ENCODE results near the gene TRIAP1. TPM values are rescaled to one million over a fixed set of nuclear protein-coding genes. Genes with fewer than 3 reads are reported as not detected.
"Not testable (repeated sequence)": the region's sequence is repeated elsewhere in the genome, so short reads cannot be mapped to it uniquely, and the experiment has no call there.

Gene TRIAP1
- total RNA-seq, 3 donors from 2014 or later = 14.9 to 16.7 (median 16.3) TPM

DNA sequence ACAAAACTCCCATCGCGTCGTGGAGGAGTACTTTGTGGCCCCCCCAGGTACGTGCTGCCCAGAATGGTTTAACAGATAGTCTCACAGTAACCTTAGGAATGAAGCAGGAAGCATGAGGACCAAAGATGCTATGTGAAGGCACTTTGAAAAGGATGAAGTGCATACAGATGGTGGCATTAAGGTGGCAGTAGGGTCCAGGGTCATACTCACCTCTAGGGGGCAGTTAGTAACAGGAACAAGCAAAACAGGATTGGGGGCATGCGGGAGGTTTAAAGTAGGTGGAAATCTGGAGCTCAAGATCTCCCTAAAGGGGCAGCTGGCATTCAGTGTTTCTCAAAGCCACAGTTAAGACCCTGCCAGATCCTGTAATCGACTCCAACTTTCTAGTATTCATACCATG lies 10.9 kb upstream of the TRIAP1 start:
- no peaks in the 10 kb centered on the region for H3K9me3 ChIP-seq
- H3K4me1 ChIP-seq (ENCODE audit: low read depth) = no peaks in the 10 kb centered on the region
- no peak overlapping the region for H3K4me3 ChIP-seq
- TF ChIP-seq, protein P1, sequence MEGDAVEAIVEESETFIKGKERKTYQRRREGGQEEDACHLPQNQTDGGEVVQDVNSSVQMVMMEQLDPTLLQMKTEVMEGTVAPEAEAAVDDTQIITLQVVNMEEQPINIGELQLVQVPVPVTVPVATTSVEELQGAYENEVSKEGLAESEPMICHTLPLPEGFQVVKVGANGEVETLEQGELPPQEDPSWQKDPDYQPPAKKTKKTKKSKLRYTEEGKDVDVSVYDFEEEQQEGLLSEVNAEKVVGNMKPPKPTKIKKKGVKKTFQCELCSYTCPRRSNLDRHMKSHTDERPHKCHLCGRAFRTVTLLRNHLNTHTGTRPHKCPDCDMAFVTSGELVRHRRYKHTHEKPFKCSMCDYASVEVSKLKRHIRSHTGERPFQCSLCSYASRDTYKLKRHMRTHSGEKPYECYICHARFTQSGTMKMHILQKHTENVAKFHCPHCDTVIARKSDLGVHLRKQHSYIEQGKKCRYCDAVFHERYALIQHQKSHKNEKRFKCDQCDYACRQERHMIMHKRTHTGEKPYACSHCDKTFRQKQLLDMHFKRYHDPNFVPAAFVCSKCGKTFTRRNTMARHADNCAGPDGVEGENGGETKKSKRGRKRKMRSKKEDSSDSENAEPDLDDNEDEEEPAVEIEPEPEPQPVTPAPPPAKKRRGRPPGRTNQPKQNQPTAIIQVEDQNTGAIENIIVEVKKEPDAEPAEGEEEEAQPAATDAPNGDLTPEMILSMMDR (IDR thresholded peaks at IDR 0.05) = no peak
- peaks cover 10% of the 10 kb centered on the region for H3K36me3 ChIP-seq (ENCODE audit: low read depth)
- no peak for ATAC-seq
- intact Hi-C loops (cut with DNase I, micrococcal nuclease) = no loop called here
- no peak for DNase-seq

DNA sequence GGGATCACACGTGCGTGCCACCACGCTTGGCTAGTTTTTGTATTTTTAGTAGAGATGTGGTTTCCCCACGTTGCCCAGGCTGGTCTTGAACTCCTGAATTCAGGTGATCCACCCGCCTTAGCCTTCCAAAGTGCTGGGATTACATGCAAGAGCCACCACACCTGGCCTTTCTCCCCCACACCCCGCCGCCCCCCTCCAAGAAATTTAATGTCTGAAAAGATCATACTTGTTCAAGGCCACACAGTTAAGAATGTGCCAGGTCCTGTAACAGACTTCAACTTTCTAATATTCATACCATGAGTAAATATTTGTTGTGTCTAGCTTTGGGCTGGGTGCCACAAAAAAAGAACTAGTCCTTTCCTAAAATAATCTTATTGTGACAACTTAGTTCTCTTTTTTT lies 9.1 kb upstream of the TRIAP1 start:
- Histone ChIP-seq H3K4me3 (no peak overlapping the region), H3K9me3 (no peaks in the 10 kb centered on the region), H3K4me1 (ENCODE audit: low read depth) (no peaks in the 10 kb centered on the region), H3K36me3 (ENCODE audit: low read depth) (peaks cover 7% of the 10 kb centered on the region)
- TF ChIP-seq, protein P1 (IDR thresholded peaks at IDR 0.05) = no peak
- no peak for DNase-seq
- intact Hi-C loops (cut with DNase I, micrococcal nuclease) = no loop called here
- ATAC-seq = no peak

GRCh38 chr12:120453977-120454376 lies 7.8 kb upstream of the TRIAP1 start:
- DNase-seq (no peak), ATAC-seq (peak; percentile 79)
- no peaks in the 10 kb centered on the region for H3K9me3 ChIP-seq
- no peaks in the 10 kb centered on the region for H3K4me1 ChIP-seq (ENCODE audit: low read depth)
- TF ChIP-seq, protein P1 (IDR thresholded peaks at IDR 0.05) = peak; percentile 24
- no peak overlapping the region for H3K4me3 ChIP-seq
- intact Hi-C loops (cut with DNase I, micrococcal nuclease) = no loop called here
- peaks cover 1% of the 10 kb centered on the region for H3K36me3 ChIP-seq (ENCODE audit: low read depth)

GRCh38 chr12:120453060-120453750 lies 7.0 kb upstream of the TRIAP1 start:
- Histone ChIP-seq H3K36me3 (ENCODE audit: low read depth) (no peaks in the 10 kb centered on the region), H3K4me3 (no peak overlapping the region), H3K4me1 (ENCODE audit: low read depth) (no peaks in the 10 kb centered on the region), H3K9me3 (no peaks in the 10 kb centered on the region)
- TF ChIP-seq, protein P1 (IDR thresholded peaks at IDR 0.05) = no peak
- intact Hi-C loops (cut with DNase I, micrococcal nuclease) = no loop called here
- no peak for ATAC-seq
- no peak for DNase-seq

DNA sequence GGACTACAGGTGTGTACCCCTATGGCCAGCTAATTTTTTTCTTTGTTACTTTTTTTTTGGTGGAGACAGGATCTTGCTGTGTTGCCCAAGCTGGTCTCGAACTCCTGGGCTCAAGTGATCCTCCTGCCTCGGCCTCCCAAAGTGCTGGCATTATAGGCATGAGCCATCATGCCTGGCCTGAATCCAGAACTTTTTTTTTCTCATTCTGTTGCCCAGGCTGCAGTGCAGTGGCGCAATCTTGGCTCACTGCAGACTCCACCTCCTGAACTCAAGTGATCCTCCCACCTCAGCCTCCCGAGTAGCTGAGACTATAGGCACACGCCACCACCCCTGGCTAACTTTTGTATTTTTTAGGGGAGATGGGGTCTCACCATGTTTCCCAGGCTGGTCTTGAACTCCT lies 6.3 kb upstream of the TRIAP1 start:
- ATAC-seq; H3K36me3 ChIP-seq (ENCODE audit: low read depth); H3K9me3 ChIP-seq; intact Hi-C loops (cut with DNase I, micrococcal nuclease); H3K4me1 ChIP-seq (ENCODE audit: low read depth); H3K4me3 ChIP-seq; DNase-seq: not testable (repeated sequence)

- H3K4me3 ChIP-seq = no peak overlapping the region
- DNase-seq (no peak), ATAC-seq (no peak)
- H3K36me3 ChIP-seq (ENCODE audit: low read depth) = no peaks in the 10 kb centered on the region
- no peaks in the 10 kb centered on the region for H3K9me3 ChIP-seq
- H3K4me1 ChIP-seq (ENCODE audit: low read depth) = peaks cover 21% of the 10 kb centered on the region
- intact Hi-C loops (cut with DNase I, micrococcal nuclease) = no loop called here
- TF ChIP-seq, protein P1 (IDR thresholded peaks at IDR 0.05) = no peak
These were observed 1.8 kb upstream of the TRIAP1 start for GRCh38 chr12:120447992-120448391.

DNA sequence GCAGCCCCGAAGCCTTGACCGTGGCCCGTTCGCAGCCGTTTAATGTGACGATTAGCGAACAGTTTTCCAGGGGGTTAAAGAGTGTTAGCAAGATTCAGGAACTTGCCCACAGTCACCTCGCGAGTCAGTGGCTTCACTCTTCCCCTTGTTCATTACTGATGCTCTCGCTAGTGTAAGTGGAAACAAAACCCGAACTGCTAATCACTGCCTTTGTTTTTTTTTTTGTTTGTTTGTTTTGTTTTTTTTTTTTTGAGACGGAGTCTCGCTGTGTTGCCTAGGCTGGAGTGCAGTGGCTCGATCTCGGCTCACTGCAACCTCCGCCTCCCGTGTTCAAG lies 627 bp upstream of the TRIAP1 start:
- ATAC-seq; DNase-seq; H3K9me3 ChIP-seq; H3K36me3 ChIP-seq (ENCODE audit: low read depth); intact Hi-C loops (cut with DNase I, micrococcal nuclease): not testable (repeated sequence)
- peaks cover 21% of the 10 kb centered on the region for H3K4me1 ChIP-seq (ENCODE audit: low read depth)
- peak overlapping the region; percentile 58 for H3K4me3 ChIP-seq
